Renal pelvis (tissue), 4 donors: ENCODE measurements around the gene SPATA2. TPM values are rescaled to one million over a fixed set of nuclear protein-coding genes. Genes with fewer than 3 reads are reported as not detected.

ENCODE experiments used
- DNase-seq: peaks from one replicate; pipeline ENCODE4 v3.0.0-alpha.2; 2013
- polyA plus RNA-seq, 3 donors: library from polyadenylated mRNA; unstranded; fragments of 120-200 nt; gene quantifications; one replicate each; pipeline ENCODE4 v1.2.1, GENCODE V29; 2013; ENCODE audit not compliant: insufficient read length in 3 of 3

Gene SPATA2
- polyA plus RNA-seq, 3 donors, result 9.6 to 10.8 (median 10.7) TPM

GRCh38 chr20:49887251-49888211 is 27.8 kb downstream of the SPATA2 start:
- no peak for DNase-seq

- DNase-seq, result no peak
These were observed 28.6 kb downstream of the SPATA2 start for GRCh38 chr20:49886571-49887213.

GRCh38 chr20:49885558-49886332 is 29.6 kb downstream of the SPATA2 start:
- DNase-seq, result no peak

DNA sequence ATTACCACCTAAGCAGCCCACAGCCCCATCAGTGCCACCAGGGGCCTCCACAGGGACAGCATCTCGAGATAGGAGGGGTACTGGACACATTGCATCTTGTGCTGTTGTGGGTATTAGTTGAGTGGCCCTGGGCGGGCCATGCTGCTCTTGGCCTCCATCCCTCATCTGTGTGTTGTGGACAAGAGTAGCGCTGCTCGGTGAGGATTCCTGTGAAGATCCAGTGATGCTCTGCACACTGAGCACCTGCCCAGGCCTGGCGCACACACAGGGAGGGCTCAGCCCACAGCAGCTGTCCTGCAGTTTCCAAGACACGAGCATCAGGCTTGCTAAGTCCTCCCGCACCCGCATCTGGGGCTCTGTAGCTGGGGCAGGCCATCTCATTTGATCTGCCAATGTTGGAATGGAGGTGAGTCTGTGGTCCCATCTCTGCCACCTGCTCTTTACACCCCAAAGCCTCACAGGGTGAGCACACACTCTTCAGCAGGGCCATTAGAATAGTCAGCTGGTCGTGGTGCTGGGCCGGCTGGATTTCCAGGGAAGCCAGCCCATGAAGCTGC is 32.0 kb downstream of the SPATA2 start:
- DNase-seq, result no peak

GRCh38 chr20:49882171-49882970 is 33.0 kb downstream of the SPATA2 start:
- DNase-seq, result no peak

DNA sequence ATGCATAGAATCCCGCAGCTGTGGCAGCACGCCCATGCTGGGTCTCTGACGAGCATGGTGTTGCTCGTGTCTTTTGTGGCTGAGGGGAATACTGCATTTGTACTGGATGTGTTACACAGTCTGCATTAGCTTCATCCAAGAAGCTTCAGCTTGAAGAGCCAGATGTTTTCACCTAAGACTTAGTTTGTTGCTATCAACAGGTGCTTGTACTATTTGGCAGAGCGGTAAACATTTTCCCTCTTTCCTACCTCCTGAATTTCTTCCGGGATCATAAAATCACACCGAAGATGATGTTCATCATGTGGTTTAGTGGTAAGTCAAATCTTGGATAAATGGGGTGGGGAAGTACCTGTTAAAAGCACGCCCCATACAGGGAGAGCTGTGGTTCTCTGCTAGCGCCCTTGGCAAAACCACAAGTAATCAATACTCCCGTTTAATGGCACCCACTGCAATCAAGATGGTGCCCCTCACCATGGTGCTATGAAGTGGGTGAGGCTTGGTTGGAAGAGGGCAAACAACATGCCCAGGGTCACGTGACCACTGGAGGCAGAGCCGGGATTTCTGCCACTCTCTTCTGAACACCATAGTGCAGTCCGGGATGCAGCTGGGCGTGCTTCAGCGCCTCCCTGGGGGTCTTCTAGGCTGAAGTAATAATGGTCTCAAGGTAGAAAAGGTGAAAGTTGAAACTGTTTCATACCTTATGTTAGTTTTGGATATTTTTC is 34.4 kb downstream of the SPATA2 start:
- no peak for DNase-seq

GRCh38 chr20:49880177-49880576 is 35.2 kb downstream of the SPATA2 start:
- no peak for DNase-seq

DNA sequence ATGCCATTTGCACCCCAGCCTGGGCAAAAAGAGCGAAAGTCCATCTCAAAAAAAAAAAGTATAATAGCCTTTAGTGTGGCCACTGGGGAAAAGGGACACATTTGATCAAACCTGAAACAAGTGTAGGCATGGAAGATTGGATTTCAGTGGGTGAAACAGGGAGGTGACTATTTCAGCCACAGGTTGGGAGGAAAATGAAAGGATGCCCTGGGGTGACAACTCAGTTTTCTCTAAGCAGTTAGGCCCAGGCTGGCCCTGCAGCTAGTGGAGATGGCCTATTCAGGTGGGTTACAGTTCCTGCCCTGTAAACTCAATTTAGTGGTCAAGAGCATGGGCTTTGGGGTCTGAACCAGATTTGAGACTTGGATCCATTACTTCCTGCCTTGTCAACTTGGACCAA is 36.4 kb downstream of the SPATA2 start:
- DNase-seq, result no peak

DNA sequence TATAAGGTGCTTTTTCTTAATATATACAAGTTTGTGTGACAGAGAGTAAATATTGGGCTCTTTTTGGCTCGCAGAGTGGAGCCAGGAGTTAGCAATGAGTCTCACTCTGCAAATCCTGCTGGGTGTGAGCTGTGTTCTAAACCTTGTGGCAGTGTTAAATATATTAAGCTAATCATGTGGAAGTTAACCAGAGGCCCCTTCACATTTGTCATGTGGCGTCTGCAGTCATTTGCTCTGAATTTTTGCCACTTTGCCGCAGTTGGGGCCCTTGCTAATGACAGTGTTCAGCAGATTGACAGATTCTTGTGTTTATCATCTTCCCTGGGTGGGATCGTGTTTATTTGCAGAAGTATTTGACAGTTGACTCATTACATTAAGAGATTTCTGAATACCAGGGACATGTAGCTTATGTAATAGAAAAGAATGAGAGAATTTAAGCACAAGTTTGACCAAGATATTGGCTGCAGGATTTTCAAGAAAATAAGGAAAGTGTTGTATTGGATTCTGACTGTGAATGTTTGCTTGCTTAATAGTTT is 37.9 kb downstream of the SPATA2 start:
- DNase-seq, result no peak

GRCh38 chr20:49874696-49875095 is 40.6 kb downstream of the SPATA2 start:
- no peak for DNase-seq

GRCh38 chr20:49872056-49872455 is 43.3 kb downstream of the SPATA2 start:
- DNase-seq, result no peak

DNA sequence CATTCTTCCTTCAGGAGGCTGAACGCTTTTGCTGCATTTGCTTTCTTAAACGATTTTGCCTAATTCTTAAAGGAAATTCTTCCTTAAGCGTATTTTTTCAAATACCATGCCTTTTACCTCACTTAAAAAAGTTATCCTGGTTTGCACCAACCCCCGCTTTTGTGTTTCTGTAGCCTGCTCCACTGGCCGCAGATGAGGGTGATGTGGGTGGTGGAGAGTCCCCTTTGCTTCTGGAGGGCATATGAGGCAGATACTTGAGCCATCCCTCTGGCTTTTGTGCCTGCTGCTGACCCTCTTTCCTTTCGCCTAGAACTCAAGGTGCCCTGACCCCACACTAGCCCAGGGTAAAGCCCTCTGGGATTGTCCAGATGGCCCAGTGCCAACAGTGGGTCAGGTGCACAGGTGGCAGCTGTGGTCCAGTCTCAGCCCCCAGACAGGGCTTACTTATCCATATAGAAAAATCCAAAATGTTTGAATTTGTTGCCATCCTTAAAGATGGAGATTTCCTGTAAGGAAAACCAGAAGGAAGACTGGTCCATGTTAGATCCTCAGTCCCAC is 43.9 kb downstream of the SPATA2 start:
- no peak for DNase-seq

- no peak for DNase-seq
These were observed 45.1 kb downstream of the SPATA2 start for GRCh38 chr20:49870261-49870660.

GRCh38 chr20:49868964-49869363 is 46.4 kb downstream of the SPATA2 start:
- DNase-seq, result no peak

DNA sequence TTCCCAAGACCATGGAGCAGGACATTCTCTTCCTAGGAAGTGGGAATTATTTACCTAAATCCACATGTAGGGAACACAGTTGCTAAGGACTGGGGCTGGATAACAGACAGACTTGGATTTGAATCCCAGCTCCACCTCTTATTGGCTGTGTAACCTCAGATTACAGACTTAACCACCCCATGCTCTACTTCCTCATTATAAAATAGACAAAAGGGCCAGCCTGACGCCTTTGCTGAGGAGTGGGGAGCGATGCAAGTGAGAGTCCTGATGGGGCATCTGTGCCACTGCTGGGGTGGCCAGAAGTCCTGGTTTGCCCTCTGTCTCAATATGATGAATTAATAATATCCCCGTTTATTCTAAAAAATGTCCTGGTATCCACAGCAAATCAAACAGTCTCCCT is 46.8 kb downstream of the SPATA2 start:
- DNase-seq, result no peak

DNA sequence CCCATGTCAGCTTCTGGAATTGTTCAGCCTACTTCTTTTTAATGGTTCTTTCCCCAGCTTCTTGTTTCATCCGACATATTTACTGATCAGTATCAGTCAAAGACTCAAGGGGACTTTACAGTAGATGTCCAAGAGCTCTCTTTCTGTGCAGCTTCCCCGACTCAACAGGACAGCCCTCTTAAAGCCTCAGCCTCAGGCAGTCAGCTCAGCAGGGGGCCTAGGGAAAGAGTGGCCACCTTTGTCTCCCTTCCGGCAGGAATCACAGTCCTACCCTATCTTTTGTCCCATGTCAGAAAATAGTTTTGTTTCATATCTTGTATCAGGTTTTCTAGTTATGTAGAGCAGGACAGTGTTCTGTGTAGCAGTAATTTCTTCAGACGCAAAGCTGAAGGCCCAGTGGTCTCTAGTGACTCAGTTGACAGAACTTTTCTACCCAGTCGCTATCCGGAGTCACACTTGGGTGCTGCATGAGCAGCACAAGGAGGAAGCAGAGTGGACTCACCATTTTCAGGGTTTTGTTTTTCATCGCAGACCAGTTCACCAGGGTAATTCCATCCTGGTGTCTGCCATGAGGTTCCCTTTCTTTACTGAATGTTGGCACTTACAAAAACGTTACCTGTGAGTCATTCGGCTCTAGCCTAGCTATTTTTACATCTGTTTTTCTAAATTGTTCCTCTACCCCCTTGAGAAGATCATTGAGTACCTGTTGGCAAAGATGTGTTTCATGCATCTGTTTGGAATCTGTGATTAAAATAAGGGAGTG is 47.7 kb downstream of the SPATA2 start:
- DNase-seq, result no peak

GRCh38 chr20:49866051-49866450 is 49.3 kb downstream of the SPATA2 start:
- no peak for DNase-seq

DNA sequence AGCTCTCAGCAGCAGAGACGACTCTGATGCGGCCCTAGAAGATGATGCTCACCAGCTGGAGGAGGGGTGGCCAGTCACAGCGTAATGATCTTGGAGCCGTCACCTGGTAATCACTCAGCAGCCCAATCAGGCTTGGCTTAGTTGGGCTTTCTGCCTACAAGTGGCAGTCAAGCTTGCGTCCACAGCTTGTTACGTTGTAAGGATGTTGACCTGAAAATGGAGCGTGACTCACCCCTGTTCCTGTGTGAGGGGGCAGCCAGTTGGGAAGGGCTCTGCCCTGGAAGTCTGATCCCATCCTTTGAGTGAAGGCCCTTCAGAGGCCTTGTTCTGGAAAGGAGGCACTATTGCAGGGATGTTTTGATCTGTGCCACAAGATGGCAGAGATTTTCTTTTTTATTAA is 49.8 kb downstream of the SPATA2 start:
- no peak for DNase-seq

GRCh38 chr20:49863666-49864065 is 51.7 kb downstream of the SPATA2 start:
- no peak for DNase-seq
